Measurements from ENCODE around the gene PLCL2. TPM values are rescaled to one million over a fixed set of nuclear protein-coding genes. Genes with fewer than 3 reads are reported as not detected.

The PLCL2 gene
- total RNA-seq, 1 donor from 2014 or later: 1.6 TPM

GRCh38 chr3:16917980-16918682 is 33.4 kb downstream of the PLCL2 start:
- H3K27me3 ChIP-seq (ENCODE audit: control insufficient read depth, insufficient read depth, low read length): no peaks in the 10 kb centered on the region
- FAIRE-seq: no peak
- no peak overlapping the region for H3K4me3 ChIP-seq (ENCODE audit: low read depth, low read length)
- TF ChIP-seq, protein P1, sequence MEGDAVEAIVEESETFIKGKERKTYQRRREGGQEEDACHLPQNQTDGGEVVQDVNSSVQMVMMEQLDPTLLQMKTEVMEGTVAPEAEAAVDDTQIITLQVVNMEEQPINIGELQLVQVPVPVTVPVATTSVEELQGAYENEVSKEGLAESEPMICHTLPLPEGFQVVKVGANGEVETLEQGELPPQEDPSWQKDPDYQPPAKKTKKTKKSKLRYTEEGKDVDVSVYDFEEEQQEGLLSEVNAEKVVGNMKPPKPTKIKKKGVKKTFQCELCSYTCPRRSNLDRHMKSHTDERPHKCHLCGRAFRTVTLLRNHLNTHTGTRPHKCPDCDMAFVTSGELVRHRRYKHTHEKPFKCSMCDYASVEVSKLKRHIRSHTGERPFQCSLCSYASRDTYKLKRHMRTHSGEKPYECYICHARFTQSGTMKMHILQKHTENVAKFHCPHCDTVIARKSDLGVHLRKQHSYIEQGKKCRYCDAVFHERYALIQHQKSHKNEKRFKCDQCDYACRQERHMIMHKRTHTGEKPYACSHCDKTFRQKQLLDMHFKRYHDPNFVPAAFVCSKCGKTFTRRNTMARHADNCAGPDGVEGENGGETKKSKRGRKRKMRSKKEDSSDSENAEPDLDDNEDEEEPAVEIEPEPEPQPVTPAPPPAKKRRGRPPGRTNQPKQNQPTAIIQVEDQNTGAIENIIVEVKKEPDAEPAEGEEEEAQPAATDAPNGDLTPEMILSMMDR (IDR thresholded peaks at IDR 0.05; ENCODE audit: insufficient read depth, low read length, severe bottlenecking): no peak
- no peaks in the 10 kb centered on the region for H3K36me3 ChIP-seq (ENCODE audit: control insufficient read depth, insufficient read depth, low read length)
- DNase-seq (ENCODE audit: low read depth): no peak

- TF ChIP-seq, protein P1 (IDR thresholded peaks at IDR 0.05; ENCODE audit: insufficient read depth, low read length, severe bottlenecking): no peak
- H3K4me3 ChIP-seq (ENCODE audit: low read depth, low read length): no peak overlapping the region
- no peaks in the 10 kb centered on the region for H3K27me3 ChIP-seq (ENCODE audit: control insufficient read depth, insufficient read depth, low read length)
- no peaks in the 10 kb centered on the region for H3K36me3 ChIP-seq (ENCODE audit: control insufficient read depth, insufficient read depth, low read length)
- FAIRE-seq (no peak), DNase-seq (ENCODE audit: low read depth) (no peak)
Observed at GRCh38 chr3:16918683-16919025, 33.9 kb downstream of the PLCL2 start.

DNA sequence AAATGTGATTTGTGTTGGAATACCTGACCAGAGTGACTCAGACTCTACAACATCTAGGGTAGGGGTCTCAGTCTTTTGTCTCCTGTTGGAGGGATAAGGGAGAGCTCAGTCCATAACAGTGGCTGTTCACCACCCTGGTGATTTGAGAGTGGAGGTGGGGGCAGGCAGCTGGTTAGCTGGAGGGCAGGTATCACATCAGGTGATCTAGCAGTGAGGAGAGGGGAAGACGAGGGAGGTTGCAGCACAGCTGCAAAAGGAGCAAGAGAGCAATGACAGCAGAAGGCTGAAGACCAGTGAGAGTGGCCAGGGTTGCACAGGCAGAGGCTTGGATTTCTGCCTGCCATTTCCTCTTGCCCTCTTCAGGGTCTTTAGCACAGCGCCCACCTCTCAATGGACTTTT is 38.4 kb downstream of the PLCL2 start:
- FAIRE-seq: no peak
- TF ChIP-seq, protein P1 (IDR thresholded peaks at IDR 0.05; ENCODE audit: insufficient read depth, low read length, severe bottlenecking): no peak

DNA sequence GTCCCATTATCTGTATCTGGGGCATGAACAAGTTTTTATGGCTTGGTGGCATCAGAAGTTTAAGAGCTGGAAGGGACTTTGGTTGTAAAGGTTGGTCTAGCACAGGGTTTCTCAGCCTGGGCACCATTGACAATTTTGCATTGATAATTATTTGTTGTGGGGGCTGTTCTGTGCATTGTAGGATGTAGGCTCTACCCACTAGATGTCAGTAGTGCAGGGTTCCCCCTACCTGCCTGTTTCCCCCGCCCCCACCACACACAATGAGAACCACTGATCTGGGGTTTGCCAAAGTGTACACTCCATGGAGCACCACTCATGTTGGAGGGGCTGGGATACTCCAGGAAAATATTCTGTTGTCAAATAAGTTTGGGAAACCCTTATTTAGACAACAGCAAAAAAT is 42.7 kb downstream of the PLCL2 start:
- no peaks in the 10 kb centered on the region for H3K36me3 ChIP-seq (ENCODE audit: control insufficient read depth, insufficient read depth, low read length)
- H3K27me3 ChIP-seq (ENCODE audit: control insufficient read depth, insufficient read depth, low read length): no peaks in the 10 kb centered on the region
- TF ChIP-seq, protein P1 (IDR thresholded peaks at IDR 0.05; ENCODE audit: insufficient read depth, low read length, severe bottlenecking): no peak
- DNase-seq (ENCODE audit: low read depth) (no peak), FAIRE-seq (no peak)
- H3K4me3 ChIP-seq (ENCODE audit: low read depth, low read length): no peak overlapping the region

More for the DNA sequence above, 38.4 kb downstream of the PLCL2 start:
- Histone ChIP-seq H3K27me3 (ENCODE audit: control insufficient read depth, insufficient read depth, low read length) (no peaks in the 10 kb centered on the region), H3K4me3 (ENCODE audit: low read depth, low read length) (no peak overlapping the region), H3K36me3 (ENCODE audit: control insufficient read depth, insufficient read depth, low read length) (no peaks in the 10 kb centered on the region)
- DNase-seq (ENCODE audit: low read depth): no peak

DNA sequence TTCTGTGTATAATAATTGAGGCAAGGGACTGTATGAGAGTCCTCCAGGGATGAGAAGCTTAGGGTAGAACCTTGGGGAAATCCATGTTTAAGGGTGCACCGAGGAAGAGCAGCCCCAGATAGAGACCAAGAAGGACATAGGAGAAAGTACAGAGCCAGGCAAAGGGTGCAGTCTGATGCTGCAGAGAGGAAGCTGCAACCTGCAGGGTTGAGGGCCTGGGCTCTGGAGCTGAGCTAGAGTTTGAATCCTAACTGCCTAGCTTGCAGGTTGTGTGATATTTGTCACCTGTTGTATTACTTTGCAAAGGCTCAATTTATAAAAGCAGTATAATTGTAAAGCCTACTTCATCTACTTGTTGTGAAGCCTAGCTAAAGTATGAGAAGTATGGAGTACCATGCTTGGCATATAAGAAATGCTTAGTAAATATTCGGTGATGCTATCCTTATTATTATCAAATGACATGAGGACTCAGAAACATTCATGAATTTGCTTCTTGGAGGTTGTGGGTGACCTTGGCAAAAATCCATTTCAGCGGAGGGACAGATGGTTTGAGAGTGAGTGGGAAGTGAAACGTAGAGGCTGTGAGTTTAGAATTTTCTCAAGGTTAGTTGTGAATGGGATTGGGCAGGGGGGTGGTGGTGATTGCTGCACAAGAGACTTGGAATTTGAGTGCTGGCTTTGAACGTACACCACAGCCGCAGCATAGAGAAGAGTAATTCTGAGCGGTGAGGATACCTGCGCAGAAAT is 43.8 kb downstream of the PLCL2 start:
- FAIRE-seq: no peak
- Histone ChIP-seq H3K36me3 (ENCODE audit: control insufficient read depth, insufficient read depth, low read length) (no peaks in the 10 kb centered on the region), H3K27me3 (ENCODE audit: control insufficient read depth, insufficient read depth, low read length) (no peaks in the 10 kb centered on the region), H3K4me3 (ENCODE audit: low read depth, low read length) (no peak overlapping the region)
- no peak for DNase-seq (ENCODE audit: low read depth)
- TF ChIP-seq, protein P1 (IDR thresholded peaks at IDR 0.05; ENCODE audit: insufficient read depth, low read length, severe bottlenecking): no peak

Data from bronchial epithelial cell (primary cell).